Lung (tissue), 12 donors: ENCODE measurements around the gene LARGE1. TPM values are rescaled to one million over a fixed set of nuclear protein-coding genes. Genes with fewer than 3 reads are reported as not detected.

Source experiments
- ATAC-seq: fragments of 200-7000 bp; cut with Tn5 transposase; one replicate; pipeline ENCODE4 v1.9.1; 2020; ENCODE audit warnings: moderate number of reproducible peaks; ENCODE audit not compliant: insufficient read depth, low FRiP score
- DNase-seq, 3 donors: peaks; one replicate each; pipeline ENCODE4 v3.0.0-alpha.2; 2013 to 2017
- H3K27ac ChIP-seq, 2 donors: one replicate each; pipeline ENCODE4 v1.5.1; 2013; ENCODE audit warnings: mild to moderate bottlenecking in 2 of 2, moderate library complexity in 2 of 2, control low read depth in 1 of 2, inconsistent platforms in 1 of 2, low read depth in 1 of 2, low read length in 1 of 2
- H3K27me3 ChIP-seq, 3 donors: one replicate each; pipeline ENCODE4 v1.5.1; 2013; ENCODE audit warnings: low read length in 2 of 3; ENCODE audit not compliant: control insufficient read depth in 3 of 3, insufficient read depth in 3 of 3
- H3K36me3 ChIP-seq, 4 donors: one replicate each; pipeline ENCODE4 v1.5.1; 2013; ENCODE audit warnings: low read length in 4 of 4, mild to moderate bottlenecking in 1 of 4, moderate library complexity in 1 of 4; ENCODE audit not compliant: control insufficient read depth in 4 of 4, insufficient read depth in 4 of 4
- H3K4me1 ChIP-seq, 5 donors: one replicate each; pipeline ENCODE4 v1.5.1; 2013; ENCODE audit warnings: low read length in 5 of 5, mild to moderate bottlenecking in 2 of 5, moderate library complexity in 1 of 5; ENCODE audit not compliant: control insufficient read depth in 5 of 5, insufficient read depth in 5 of 5
- H3K4me3 ChIP-seq: one replicate; pipeline ENCODE4 v1.5.1; 2013; ENCODE audit warnings: mild to moderate bottlenecking, control low read depth, moderate library complexity
- H3K9ac ChIP-seq, 2 donors: one replicate each; pipeline ENCODE4 v1.5.1; 2013; ENCODE audit warnings: low read length in 2 of 2, control low read depth in 1 of 2; ENCODE audit not compliant: insufficient read depth in 1 of 2
- H3K9me3 ChIP-seq, 4 donors: one replicate each; pipeline ENCODE4 v1.5.1; 2013; ENCODE audit warnings: low read length in 3 of 4, mild to moderate bottlenecking in 1 of 4, moderate library complexity in 1 of 4; ENCODE audit not compliant: control insufficient read depth in 4 of 4, insufficient read depth in 3 of 4
- CTCF ChIP-seq: IDR thresholded peaks from 2 replicates; pipeline ENCODE4 v1.5.1; 2012; ENCODE audit warnings: mild to moderate bottlenecking; ENCODE audit errors: control extremely low read depth, extremely low read depth
- WGBS, 2 donors: extraction: QIAGEN DNeasy Blood & Tissue Kit; methylation state at CpG; one replicate each; pipeline ENCODE4 v1.1.7; 2013; 5-methylcytosine and 5-hydroxymethylcytosine counted together
- polyA plus RNA-seq, 2 donors: library from polyadenylated mRNA; stranded (reverse); fragments of 200-250 nt; gene quantifications; one replicate each; pipeline ENCODE4 v1.2.1, GENCODE V29; 2013
- total RNA-seq, 2 donors: library from RNA; depleted of rRNA in 1 of 2; stranded (reverse); fragments of >200 nt in 1 of 2; gene quantifications; one replicate each; pipeline ENCODE4 v1.2.1, GENCODE V29; 2014 to 2021
- donor health status: control.
- donor health status: control.
- donor health status: Bipolar disorder and iron deficiency.
- donor health status: healthy.
- donor health status: DM: yes; HTN: yes; CAD: no.

Gene LARGE1
- total and polyA plus RNA-seq, 4 donors = 2.9 to 41.1 (median 15.4) TPM

- no peak overlapping the region for H3K27ac ChIP-seq
- WGBS, 2 donors = 91% methylated on average over 6 of the region's 6 CpGs
- no peak for TF ChIP-seq CTCF
Observed at GRCh38 chr22:33600113-33600512, 320.2 kb downstream of the LARGE1 start.

DNA sequence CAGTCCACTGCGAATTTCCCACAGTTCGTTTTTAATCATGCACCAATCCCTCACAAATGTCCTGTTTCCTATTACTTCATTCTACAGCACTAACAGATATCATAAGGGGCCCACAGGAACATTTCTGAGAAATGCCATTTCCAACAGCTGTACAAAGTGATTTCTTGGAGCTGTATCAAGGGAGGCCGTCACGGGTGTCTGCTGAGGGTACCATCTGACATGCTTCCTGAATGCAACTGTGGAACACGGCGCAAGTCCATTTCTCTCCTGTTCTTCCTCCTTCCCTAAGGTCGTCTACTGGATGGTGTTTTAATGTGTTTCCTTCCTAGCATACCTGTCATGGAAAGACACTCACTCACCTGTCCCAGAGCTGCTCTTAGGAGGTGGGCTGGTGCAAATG, 320.7 kb downstream of the LARGE1 start:
- WGBS, 2 donors = 73 to 84% methylated on average over 7 of the region's 7 CpGs
- H3K27ac ChIP-seq = no peak overlapping the region
- peaks cover 0 to 3% (median 0%) of the 10 kb centered on the region in 4 donors for H3K36me3 ChIP-seq
- TF ChIP-seq CTCF = no peak
- DNase-seq (peak; percentile 69 to 83 (median 79)), ATAC-seq (no peak)
- H3K9ac ChIP-seq = no peak overlapping the region
- H3K4me3 ChIP-seq = no peak overlapping the region
- no peaks in the 10 kb centered on the region for H3K27me3 ChIP-seq
- no peaks in the 10 kb centered on the region for H3K9me3 ChIP-seq
- H3K4me1 ChIP-seq = peaks cover 0 to 7% (median 3%) of the 10 kb centered on the region in 5 donors

More at GRCh38 chr22:33600113-33600512, 320.2 kb downstream of the LARGE1 start:
- Histone ChIP-seq H3K9ac (no peak overlapping the region), H3K9me3 (no peaks in the 10 kb centered on the region), H3K4me1 (peaks cover 0 to 7% (median 3%) of the 10 kb centered on the region in 5 donors), H3K27me3 (no peaks in the 10 kb centered on the region), H3K36me3 (peaks cover 0 to 3% (median 0%) of the 10 kb centered on the region in 4 donors), H3K4me3 (no peak overlapping the region)
- DNase-seq (no peak), ATAC-seq (no peak)

DNA sequence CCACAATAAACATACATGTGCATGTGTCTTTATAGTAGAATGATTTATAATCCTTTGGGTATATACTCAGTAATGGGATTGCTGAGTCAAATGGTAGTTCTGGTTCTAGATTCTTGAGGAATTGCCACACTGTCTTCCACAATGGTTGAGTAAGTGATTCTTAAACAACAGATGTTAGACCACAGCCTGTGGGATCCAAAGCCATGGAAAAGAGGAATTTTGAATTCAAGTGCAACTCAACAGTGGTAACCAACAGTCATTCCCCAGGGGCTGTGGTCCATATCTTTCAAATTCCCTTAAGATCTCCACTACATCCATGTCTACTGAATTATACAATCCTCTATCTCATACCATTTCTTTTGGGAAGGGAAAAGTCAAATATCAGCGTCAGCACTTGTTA, 321.5 kb downstream of the LARGE1 start:
- Histone ChIP-seq H3K4me3 (no peak overlapping the region), H3K27ac (no peak overlapping the region), H3K9me3 (no peaks in the 10 kb centered on the region), H3K27me3 (no peaks in the 10 kb centered on the region), H3K9ac (no peak overlapping the region), H3K4me1 (peaks cover 0 to 7% (median 3%) of the 10 kb centered on the region in 5 donors), H3K36me3 (peaks cover 0 to 2% (median 0%) of the 10 kb centered on the region in 4 donors)
- WGBS, 2 donors = 56 to 82% methylated on average over 1 of the region's 1 CpG
- TF ChIP-seq CTCF = no peak
- DNase-seq (no peak), ATAC-seq (no peak)
